IMR-90 (cell line): ENCODE measurements around the gene COPS7B. TPM values are rescaled to one million over a fixed set of nuclear protein-coding genes. Genes with fewer than 3 reads are reported as not detected.

Source experiments
- ATAC-seq: fragments of 200-7000 bp; cut with Tn5 transposase; 2 replicates; pipeline ENCODE4 v1.9.1; 2020; ENCODE audit warnings: low read depth, mild to moderate bottlenecking, moderate library complexity
- BruUV-seq: library from RNA; stranded (reverse); fragments of 400-500 nt; replicated peaks from 2 replicates; lab custom pipeline; 2021; lab: Mats Ljungman, UMichigan
- CTCF ChIA-PET: fragments of 300-600 bp; formaldehyde crosslinking; extraction: SDS; loops from one replicate; lab custom pipeline; 2021; ENCODE audit warnings: antibody characterized with exemption; lab: Yijun Ruan, JAX
- POLR2A ChIA-PET: fragments of 300-600 bp; sonication (Branson Sonifier 250); formaldehyde crosslinking; loops from one replicate; lab custom pipeline; 2022; ENCODE audit warnings: antibody characterized with exemption; ENCODE audit not compliant: unreplicated experiment; lab: Charles Lee
- DNase-seq: peaks from one replicate; pipeline ENCODE4 v3.0.0; 2013
- H2AFZ ChIP-seq: replicated peaks from 2 replicates; pipeline ENCODE3; 2013; ENCODE audit warnings: low read length, mild to moderate bottlenecking; ENCODE audit not compliant: poor library complexity
- H2AK5ac ChIP-seq: 2 replicates; pipeline ENCODE4 v1.6.1; 2013; ENCODE audit warnings: low read depth, low read length, inconsistent platforms
- H2AK9ac ChIP-seq: replicated peaks from 2 replicates; pipeline ENCODE3; 2013; ENCODE audit warnings: mild to moderate bottlenecking, low read depth, low read length, moderate library complexity; ENCODE audit not compliant: poor library complexity
- H2BK120ac ChIP-seq: 2 replicates; pipeline ENCODE4 v1.6.1; 2013; ENCODE audit warnings: low read depth, low read length, inconsistent platforms
- H2BK15ac ChIP-seq: 3 replicates; pipeline ENCODE4 v1.6.1; 2013; ENCODE audit warnings: low read depth, low read length, inconsistent platforms
- H2BK20ac ChIP-seq: 2 replicates; pipeline ENCODE4 v1.6.1; 2013; ENCODE audit warnings: low read depth, mild to moderate bottlenecking, inconsistent platforms, low read length, moderate library complexity
- H2BK5ac ChIP-seq: 2 replicates; pipeline ENCODE4 v1.6.1; 2013; ENCODE audit warnings: mild to moderate bottlenecking, low read depth, low read length, inconsistent platforms; ENCODE audit not compliant: poor library complexity, severe bottlenecking
- H3K14ac ChIP-seq: replicated peaks from 2 replicates; pipeline ENCODE4 v1.6.1; 2013; ENCODE audit warnings: low read depth, low read length, inconsistent platforms
- H3K18ac ChIP-seq: 2 replicates; pipeline ENCODE4 v1.6.1; 2013; ENCODE audit warnings: low read depth, low read length, control low read depth
- H3K23ac ChIP-seq: 2 replicates; pipeline ENCODE4 v1.6.1; 2013; ENCODE audit warnings: low read depth, low read length, inconsistent platforms
- H3K27ac ChIP-seq: 2 replicates; pipeline ENCODE4 v1.5.1; 2013; ENCODE audit warnings: mild to moderate bottlenecking, control low read depth, low read length; ENCODE audit not compliant: insufficient read depth
- H3K27me3 ChIP-seq: 2 replicates; pipeline ENCODE4 v1.6.1; 2013; ENCODE audit warnings: low read length; ENCODE audit not compliant: control insufficient read depth, insufficient read depth
- H3K36me3 ChIP-seq: 2 replicates; pipeline ENCODE4 v1.6.1; 2013; ENCODE audit warnings: low read length, mixed read lengths; ENCODE audit not compliant: control insufficient read depth, insufficient read depth
- H3K4ac ChIP-seq: 2 replicates; pipeline ENCODE4 v1.6.1; 2013; ENCODE audit warnings: low read depth, low read length, inconsistent platforms
- H3K4me1 ChIP-seq: 2 replicates; pipeline ENCODE4 v1.6.1; 2013; ENCODE audit warnings: low read length, mixed read lengths; ENCODE audit not compliant: control insufficient read depth, insufficient read depth
- H3K4me2 ChIP-seq: 2 replicates; pipeline ENCODE4 v1.6.1; 2013; ENCODE audit warnings: low read depth, mild to moderate bottlenecking, control low read depth, low read length, moderate library complexity
- H3K4me3 ChIP-seq: 2 replicates; pipeline ENCODE4 v1.5.1; 2013; ENCODE audit warnings: low read depth, mild to moderate bottlenecking, control low read depth, low read length, moderate library complexity; ENCODE audit not compliant: insufficient read depth
- H3K56ac ChIP-seq: 2 replicates; pipeline ENCODE4 v1.6.1; 2013; ENCODE audit warnings: low read length, inconsistent platforms; ENCODE audit not compliant: insufficient read depth; ENCODE audit errors: extremely low read depth
- H3K79me1 ChIP-seq, 2 experiments: 2 replicates each; pipeline ENCODE4 v1.6.1; 2013; ENCODE audit warnings: low read length in 2 of 2, inconsistent platforms in 1 of 2, low read depth in 1 of 2
- H3K9ac ChIP-seq: 2 replicates; pipeline ENCODE4 v1.6.1; 2013; ENCODE audit warnings: low read depth, low read length, control low read depth
- H3K9me1 ChIP-seq: 2 replicates; pipeline ENCODE4 v1.6.1; 2013; ENCODE audit warnings: low read length, inconsistent platforms; ENCODE audit not compliant: insufficient read depth
- H3K9me3 ChIP-seq: 2 replicates; pipeline ENCODE4 v1.6.1; 2013; ENCODE audit warnings: low read length; ENCODE audit not compliant: control insufficient read depth, insufficient read depth
- H4K20me1 ChIP-seq: 2 replicates; pipeline ENCODE4 v1.6.1; 2013; ENCODE audit warnings: low read length, inconsistent platforms; ENCODE audit not compliant: insufficient read depth
- H4K5ac ChIP-seq: 2 replicates; pipeline ENCODE4 v1.6.1; 2013; ENCODE audit warnings: mild to moderate bottlenecking, low read depth, low read length, control low read depth
- H4K8ac ChIP-seq, 2 experiments: 2 replicates each; pipeline ENCODE4 v1.6.1; 2013; ENCODE audit warnings: low read depth in 2 of 2, low read length in 2 of 2, control low read depth in 1 of 2, inconsistent platforms in 1 of 2
- H4K91ac ChIP-seq: 2 replicates; pipeline ENCODE4 v1.6.1; 2013; ENCODE audit warnings: low read depth, low read length, inconsistent platforms; ENCODE audit not compliant: insufficient read depth
- MAFK ChIP-seq: IDR thresholded peaks from 2 replicates; pipeline ENCODE4 v1.6.1; 2012; ENCODE audit warnings: low read depth, low read length, improper control_type of control experiment
- WGBS, 2 experiments: methylation state at CpG; one replicate each; pipeline versions ENCODE4 v1.1.5 to v1.1.7; 2013; ENCODE audit warnings: missing lambda C conversion rate in 2 of 2; ENCODE audit not compliant: insufficient read length in 1 of 2; ENCODE audit errors: extremely low coverage in 2 of 2; 5-methylcytosine and 5-hydroxymethylcytosine counted together
- dilution Hi-C: fragments of 300-500 bp; cut with HindIII; formaldehyde crosslinking; loops from one replicate; pipeline ENCODE4 v1.14.3; 2018; ENCODE audit warnings: low sequenced_read_pairs; ENCODE audit not compliant: unreplicated experiment
- in situ Hi-C: fragments of 300-500 bp; cut with MboI; formaldehyde crosslinking; loops from 3 replicates; pipeline ENCODE4 v1.14.3; 2019; ENCODE audit warnings: low sequenced_read_pairs, inconsistent platforms, mixed read lengths
- intact Hi-C: fragments of 100-400 bp; cut with micrococcal nuclease; formaldehyde crosslinking; loops from 2 replicates; pipeline ENCODE4 v1.10.0; 2022
- polyA plus RNA-seq, 3 experiments: library from polyadenylated mRNA; depleted of rRNA; stranded (reverse); fragments of >200 nt; gene quantifications; 2 replicates each; pipeline ENCODE4 v1.2.3, GENCODE V29; 2012; ENCODE audit warnings: low replicate concordance in 1 of 3
- total RNA-seq: library from RNA; depleted of rRNA; stranded (reverse); fragments of >200 nt; gene quantifications from 2 replicates; pipeline ENCODE4 v1.2.3, GENCODE V29; 2012
- TF ChIP-seq, protein P1 (sequence below): conservative IDR thresholded peaks from 2 replicates; pipeline ENCODE4 v1.5.1; 2012; ENCODE audit warnings: mild to moderate bottlenecking, low read depth, low read length, improper control_type of control experiment

The COPS7B gene
- total and polyA plus RNA-seq, 2 of the 4 experiments (the other 2 are of a cell fraction), result 23.1 to 54.1 TPM

DNA sequence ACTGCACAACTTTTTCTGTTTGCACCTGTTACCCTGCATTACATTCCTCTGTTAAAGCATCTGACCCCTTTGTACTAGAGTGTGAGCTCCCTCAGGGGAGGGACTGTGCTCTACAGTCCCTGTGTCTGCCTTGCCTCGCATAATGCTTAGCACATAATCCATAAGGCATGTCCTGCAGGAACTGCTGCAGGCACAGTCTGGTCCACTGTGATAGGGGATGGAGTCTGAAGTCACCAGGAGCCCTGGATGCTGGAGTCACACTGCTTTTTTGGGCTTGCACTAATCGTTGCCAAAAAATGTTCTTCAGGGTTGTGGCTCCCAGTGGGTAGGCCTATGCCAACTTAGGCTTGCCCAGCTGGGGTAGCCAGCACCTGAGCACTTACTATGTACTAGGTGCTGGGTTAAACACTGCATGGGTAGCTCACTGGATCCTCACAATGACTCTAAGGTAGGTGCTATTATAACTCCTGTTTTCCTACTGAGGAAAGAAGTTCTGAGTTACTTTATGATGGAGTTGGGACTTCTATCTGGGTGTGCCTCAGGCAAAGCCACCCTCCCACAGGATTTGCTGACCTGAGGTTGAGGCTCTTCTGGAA lies 33.3 kb downstream of the COPS7B start:
- H2BK5ac ChIP-seq, result no peak overlapping the region
- no peak overlapping the region for H2BK120ac ChIP-seq
- H4K20me1 ChIP-seq, result no peaks in the 10 kb centered on the region
- no peaks in the 10 kb centered on the region for H3K36me3 ChIP-seq
- no peak overlapping the region for H3K4me3 ChIP-seq
- H4K8ac ChIP-seq, result no peak overlapping the region
- H4K91ac ChIP-seq, result no peak overlapping the region
- BruUV-seq, result no TSS peak
- in situ Hi-C loops (loop anchor here (10.0 kb wide), 1 partner anchor 45 kb away; no protein-coding TSS in a partner anchor), dilution Hi-C loops (no loop called here), intact Hi-C loops (no loop called here)
- no peak overlapping the region for H3K9ac ChIP-seq
- H3K27me3 ChIP-seq, result peaks cover 3% of the 10 kb centered on the region
- peaks cover 7% of the 10 kb centered on the region for H3K9me3 ChIP-seq
- H2BK20ac ChIP-seq, result no peak overlapping the region
- H3K14ac ChIP-seq, result no peak overlapping the region
- H3K4ac ChIP-seq, result no peak overlapping the region
- H2AK9ac ChIP-seq, result no peak overlapping the region
- 80% methylated on average over 1 of the region's 2 CpGs; no CpG with 5 or more reads in 1 of the 2 experiments for WGBS, 2 experiments
- TF ChIP-seq MAFK, result no peak
- TF ChIP-seq, protein P1, sequence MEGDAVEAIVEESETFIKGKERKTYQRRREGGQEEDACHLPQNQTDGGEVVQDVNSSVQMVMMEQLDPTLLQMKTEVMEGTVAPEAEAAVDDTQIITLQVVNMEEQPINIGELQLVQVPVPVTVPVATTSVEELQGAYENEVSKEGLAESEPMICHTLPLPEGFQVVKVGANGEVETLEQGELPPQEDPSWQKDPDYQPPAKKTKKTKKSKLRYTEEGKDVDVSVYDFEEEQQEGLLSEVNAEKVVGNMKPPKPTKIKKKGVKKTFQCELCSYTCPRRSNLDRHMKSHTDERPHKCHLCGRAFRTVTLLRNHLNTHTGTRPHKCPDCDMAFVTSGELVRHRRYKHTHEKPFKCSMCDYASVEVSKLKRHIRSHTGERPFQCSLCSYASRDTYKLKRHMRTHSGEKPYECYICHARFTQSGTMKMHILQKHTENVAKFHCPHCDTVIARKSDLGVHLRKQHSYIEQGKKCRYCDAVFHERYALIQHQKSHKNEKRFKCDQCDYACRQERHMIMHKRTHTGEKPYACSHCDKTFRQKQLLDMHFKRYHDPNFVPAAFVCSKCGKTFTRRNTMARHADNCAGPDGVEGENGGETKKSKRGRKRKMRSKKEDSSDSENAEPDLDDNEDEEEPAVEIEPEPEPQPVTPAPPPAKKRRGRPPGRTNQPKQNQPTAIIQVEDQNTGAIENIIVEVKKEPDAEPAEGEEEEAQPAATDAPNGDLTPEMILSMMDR, result no peak
- no peak overlapping the region for H2BK15ac ChIP-seq
- no peak overlapping the region for H2AFZ ChIP-seq
- no peaks in the 10 kb centered on the region for H3K9me1 ChIP-seq
- H3K56ac ChIP-seq, result no peak overlapping the region
- no peak overlapping the region for H3K23ac ChIP-seq
- H3K4me1 ChIP-seq, result no peaks in the 10 kb centered on the region
- ChIA-PET POLR2A (no interaction called here), CTCF (no interaction called here)
- no peaks in the 10 kb centered on the region for H3K79me1 ChIP-seq
- no peak overlapping the region for H2AK5ac ChIP-seq
- no peak overlapping the region for H3K18ac ChIP-seq
- H4K5ac ChIP-seq, result no peak overlapping the region
- no peak overlapping the region for H3K4me2 ChIP-seq
- ATAC-seq (peak; percentile 17; the same call in 1 of the 2 replicates), DNase-seq (no peak)
- no peak overlapping the region for H3K27ac ChIP-seq
